Measurements from ENCODE around the gene ASCL2. TPM values are rescaled to one million over a fixed set of nuclear protein-coding genes. Genes with fewer than 3 reads are reported as not detected.

The ASCL2 gene
- total RNA-seq, 3 donors from 2014 or later (not counting 1 experiment from before 2014, with no cell fraction given) = 10.8 to 16.8 (median 16.0) TPM

DNA sequence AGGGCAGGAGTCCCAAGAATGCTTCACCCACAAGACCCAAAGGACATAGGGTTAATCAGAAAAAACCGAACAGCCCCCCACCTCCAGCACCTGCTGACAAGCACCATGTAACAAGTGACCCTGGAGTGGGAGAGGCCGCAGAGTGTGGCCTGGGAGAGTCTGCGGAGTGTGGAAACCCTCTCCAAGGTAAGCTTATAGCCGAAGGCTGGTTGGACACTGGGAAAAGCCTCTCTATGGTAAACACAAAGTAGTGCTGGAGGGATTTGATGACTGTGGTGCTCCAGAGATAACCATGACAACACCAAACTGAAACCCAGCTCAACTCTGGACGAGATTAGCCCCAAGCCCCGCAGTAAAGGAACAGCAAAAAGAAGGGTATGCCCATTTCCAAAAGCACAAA is 19.2 kb downstream of the ASCL2 start:
- WGBS (ENCODE audit: insufficient coverage) = 97% methylated on average over 5 of the region's 6 CpGs
- Mint-ChIP-seq H3K4me1 (no peaks in the 10 kb centered on the region), H3K27me3 (ENCODE audit: low read depth in 2 of 2) (peaks cover 0 to 6% of the 10 kb centered on the region in 2 donors), H3K27ac (no peak overlapping the region), H3K9me3 (no peaks in the 10 kb centered on the region), H3K36me3 (no peaks in the 10 kb centered on the region), H3K4me3 (no peak overlapping the region)
- no peak for DNase-seq
- Histone ChIP-seq H3K27me3 (ENCODE audit: control insufficient read depth, insufficient read depth, low read length) (no peaks in the 10 kb centered on the region), H3K9me3 (ENCODE audit: control insufficient read depth, insufficient read depth, low read length) (no peaks in the 10 kb centered on the region), H3K36me3 (ENCODE audit: control insufficient read depth, insufficient read depth, low read length) (no peaks in the 10 kb centered on the region), H3K27ac (ENCODE audit: low read length) (no peak overlapping the region), H3K4me1 (ENCODE audit: control insufficient read depth, insufficient read depth, low read length) (no peaks in the 10 kb centered on the region), H3K4me3 (ENCODE audit: low read length) (no peak overlapping the region)
- intact Hi-C loops (cut with micrococcal nuclease) = no loop called here
- no peak for ATAC-seq
- TF ChIP-seq, protein P1, sequence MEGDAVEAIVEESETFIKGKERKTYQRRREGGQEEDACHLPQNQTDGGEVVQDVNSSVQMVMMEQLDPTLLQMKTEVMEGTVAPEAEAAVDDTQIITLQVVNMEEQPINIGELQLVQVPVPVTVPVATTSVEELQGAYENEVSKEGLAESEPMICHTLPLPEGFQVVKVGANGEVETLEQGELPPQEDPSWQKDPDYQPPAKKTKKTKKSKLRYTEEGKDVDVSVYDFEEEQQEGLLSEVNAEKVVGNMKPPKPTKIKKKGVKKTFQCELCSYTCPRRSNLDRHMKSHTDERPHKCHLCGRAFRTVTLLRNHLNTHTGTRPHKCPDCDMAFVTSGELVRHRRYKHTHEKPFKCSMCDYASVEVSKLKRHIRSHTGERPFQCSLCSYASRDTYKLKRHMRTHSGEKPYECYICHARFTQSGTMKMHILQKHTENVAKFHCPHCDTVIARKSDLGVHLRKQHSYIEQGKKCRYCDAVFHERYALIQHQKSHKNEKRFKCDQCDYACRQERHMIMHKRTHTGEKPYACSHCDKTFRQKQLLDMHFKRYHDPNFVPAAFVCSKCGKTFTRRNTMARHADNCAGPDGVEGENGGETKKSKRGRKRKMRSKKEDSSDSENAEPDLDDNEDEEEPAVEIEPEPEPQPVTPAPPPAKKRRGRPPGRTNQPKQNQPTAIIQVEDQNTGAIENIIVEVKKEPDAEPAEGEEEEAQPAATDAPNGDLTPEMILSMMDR (IDR thresholded peaks at IDR 0.05) = no peak

DNA sequence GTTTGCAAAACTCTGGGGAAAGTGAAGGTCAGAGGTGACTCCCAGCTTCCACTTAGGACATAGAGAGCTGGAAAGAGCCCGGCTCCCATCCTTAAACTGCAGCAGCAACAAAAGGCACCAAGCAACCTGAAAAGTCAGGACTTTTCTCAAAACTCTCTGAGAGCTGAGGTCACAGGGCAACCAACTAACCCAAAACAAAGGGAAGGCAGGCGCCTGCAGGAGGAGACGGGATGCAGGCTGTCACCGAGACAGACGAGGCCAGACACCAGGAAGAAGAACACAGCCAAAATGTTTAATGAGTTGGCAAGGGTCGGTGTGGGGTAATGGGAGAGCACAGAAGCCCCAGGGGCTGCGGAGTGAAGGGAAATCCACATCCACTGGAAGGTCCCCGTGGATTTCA is 19.9 kb downstream of the ASCL2 start:
- Mint-ChIP-seq H3K9me3 (no peaks in the 10 kb centered on the region), H3K27me3 (ENCODE audit: low read depth in 2 of 2) (peaks cover 0 to 6% of the 10 kb centered on the region in 2 donors), H3K4me1 (no peaks in the 10 kb centered on the region), H3K27ac (no peak overlapping the region), H3K36me3 (no peaks in the 10 kb centered on the region), H3K4me3 (no peak overlapping the region)
- Histone ChIP-seq H3K4me3 (ENCODE audit: low read length) (no peak overlapping the region), H3K27ac (ENCODE audit: low read length) (no peak overlapping the region), H3K36me3 (ENCODE audit: control insufficient read depth, insufficient read depth, low read length) (no peaks in the 10 kb centered on the region), H3K4me1 (ENCODE audit: control insufficient read depth, insufficient read depth, low read length) (no peaks in the 10 kb centered on the region), H3K27me3 (ENCODE audit: control insufficient read depth, insufficient read depth, low read length) (peaks cover 3% of the 10 kb centered on the region), H3K9me3 (ENCODE audit: control insufficient read depth, insufficient read depth, low read length) (no peaks in the 10 kb centered on the region)
- 86% methylated on average over 8 of the region's 8 CpGs for WGBS (ENCODE audit: insufficient coverage)
- TF ChIP-seq, protein P1 (IDR thresholded peaks at IDR 0.05) = no peak
- ATAC-seq = no peak
- intact Hi-C loops (cut with micrococcal nuclease) = no loop called here
- DNase-seq = no peak

DNA sequence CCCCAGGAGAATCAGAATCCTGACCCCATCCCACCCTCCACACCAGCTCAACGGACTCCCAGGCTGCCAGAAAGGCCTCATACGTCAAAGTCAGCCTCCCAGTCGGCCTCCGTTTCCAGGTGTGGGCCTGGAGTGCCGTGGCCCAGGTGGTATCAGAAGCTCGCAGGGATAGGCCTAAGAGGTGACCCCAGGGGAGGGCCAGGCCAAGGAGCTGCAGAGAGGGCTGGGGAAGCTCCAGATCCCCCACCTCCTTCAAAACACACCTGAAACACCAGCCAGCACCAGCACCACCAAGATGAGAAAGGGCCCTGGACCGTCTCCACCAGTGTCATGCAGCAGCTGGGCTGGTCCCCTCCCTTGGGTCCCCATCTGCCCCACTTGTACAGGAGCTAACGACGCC is 20.3 kb downstream of the ASCL2 start:
- intact Hi-C loops (cut with micrococcal nuclease) = no loop called here
- DNase-seq = no peak
- H3K4me1 Mint-ChIP-seq = no peaks in the 10 kb centered on the region

More for the DNA sequence above, 20.3 kb downstream of the ASCL2 start:
- H3K36me3 ChIP-seq (ENCODE audit: control insufficient read depth, insufficient read depth, low read length) = no peaks in the 10 kb centered on the region
- H3K4me3 Mint-ChIP-seq = no peak overlapping the region
- peaks cover 4% of the 10 kb centered on the region for H3K27me3 ChIP-seq (ENCODE audit: control insufficient read depth, insufficient read depth, low read length)
- no peaks in the 10 kb centered on the region for H3K36me3 Mint-ChIP-seq
- peaks cover 0 to 9% of the 10 kb centered on the region in 2 donors for H3K27me3 Mint-ChIP-seq (ENCODE audit: low read depth in 2 of 2)
- no peaks in the 10 kb centered on the region for H3K9me3 Mint-ChIP-seq
- H3K9me3 ChIP-seq (ENCODE audit: control insufficient read depth, insufficient read depth, low read length) = no peaks in the 10 kb centered on the region
- no peak overlapping the region for H3K27ac ChIP-seq (ENCODE audit: low read length)
- TF ChIP-seq, protein P1 (IDR thresholded peaks at IDR 0.05) = no peak
- H3K4me3 ChIP-seq (ENCODE audit: low read length) = no peak overlapping the region
- WGBS (ENCODE audit: insufficient coverage) = 87% methylated on average over 9 of the region's 9 CpGs
- H3K27ac Mint-ChIP-seq = no peak overlapping the region
- no peak for ATAC-seq
- no peaks in the 10 kb centered on the region for H3K4me1 ChIP-seq (ENCODE audit: control insufficient read depth, insufficient read depth, low read length)

Measured in natural killer cell (primary cell).